OCI-LY7 (cell line): Measurements from ENCODE around the gene OPHN1. TPM values are rescaled to one million over a fixed set of nuclear protein-coding genes. Genes with fewer than 3 reads are reported as not detected.

Source experiments
- BruUV-seq: library from RNA; stranded (reverse); fragments of 400-500 nt; replicated peaks from 2 replicates; lab custom pipeline; 2021; lab: Mats Ljungman, UMichigan
- CTCF ChIA-PET: fragments of 300-600 bp; sonication (Branson Sonifier 250); formaldehyde crosslinking; loops from one replicate; lab custom pipeline; 2022; ENCODE audit warnings: antibody characterized with exemption; ENCODE audit not compliant: unreplicated experiment; lab: Charles Lee
- POLR2A ChIA-PET: fragments of 300-600 bp; sonication (Branson Sonifier 250); formaldehyde crosslinking; loops from one replicate; lab custom pipeline; 2022; ENCODE audit warnings: antibody characterized with exemption; lab: Charles Lee
- DNase-seq: peaks from one replicate; pipeline ENCODE4 v3.0.0-alpha.2; 2015; ENCODE audit warnings: low spot score
- H2AFZ ChIP-seq: fragments of 200-600 bp; sonication (generic), shearing (Covaris generic); 2 replicates; pipeline ENCODE4 v1.6.1; 2014; ENCODE audit warnings: mild to moderate bottlenecking, antibody characterized with exemption, low read length, moderate library complexity
- H3K27ac ChIP-seq: fragments of 200-600 bp; sonication (generic); 2 replicates; pipeline ENCODE4 v1.5.1; 2014; ENCODE audit warnings: mixed run types, low read depth, mild to moderate bottlenecking, moderate library complexity, low read length, inconsistent platforms; ENCODE audit not compliant: poor library complexity, severe bottlenecking
- H3K36me3 ChIP-seq: fragments of 200-600 bp; sonication (generic); 2 replicates; pipeline ENCODE4 v1.6.1; 2014; ENCODE audit warnings: mild to moderate bottlenecking, antibody characterized with exemption, low read length, moderate library complexity, mixed read lengths; ENCODE audit not compliant: insufficient read depth
- H3K4me1 ChIP-seq: fragments of 200-600 bp; sonication (generic); 2 replicates; pipeline ENCODE4 v1.5.1; 2014; ENCODE audit warnings: mild to moderate bottlenecking, low read length; ENCODE audit not compliant: insufficient read depth, poor library complexity, severe bottlenecking
- H3K4me2 ChIP-seq: fragments of 200-600 bp; sonication (generic); 2 replicates; pipeline ENCODE4 v1.6.1; 2014; ENCODE audit warnings: mild to moderate bottlenecking, low read length
- H3K4me3 ChIP-seq: fragments of 200-600 bp; sonication (generic); 2 replicates; pipeline ENCODE4 v1.5.1; 2014; ENCODE audit warnings: mild to moderate bottlenecking, low read depth, low read length; ENCODE audit not compliant: poor library complexity, severe bottlenecking
- H3K79me2 ChIP-seq: fragments of 200-600 bp; sonication (generic); 2 replicates; pipeline ENCODE4 v1.6.1; 2016; ENCODE audit warnings: low read depth, mild to moderate bottlenecking, low read length, moderate library complexity, mixed read lengths; ENCODE audit not compliant: insufficient read depth
- H3K9me2 ChIP-seq: fragments of 200-600 bp; sonication (generic); 2 replicates; pipeline ENCODE4 v1.6.1; 2016; ENCODE audit warnings: mild to moderate bottlenecking, low read length, mixed read lengths; ENCODE audit not compliant: insufficient read depth
- H3K9me3 ChIP-seq: fragments of 200-600 bp; sonication (generic); 2 replicates; pipeline ENCODE4 v1.6.1; 2014; ENCODE audit warnings: mild to moderate bottlenecking, mixed run types, low read length, mixed read lengths
- H4K20me1 ChIP-seq: fragments of 200-600 bp; sonication (generic); 2 replicates; pipeline ENCODE4 v1.6.1; 2014; ENCODE audit warnings: mild to moderate bottlenecking, antibody characterized with exemption, low read length, moderate library complexity, mixed read lengths; ENCODE audit not compliant: insufficient read depth
- EZH2phosphoT487 ChIP-seq: fragments of 200-600 bp; sonication (generic); IDR thresholded peaks from 2 replicates; pipeline ENCODE4 v1.6.1; 2018; ENCODE audit warnings: low read depth, borderline replicate concordance, mild to moderate bottlenecking, mixed run types, antibody characterized with exemption, low read length, moderate library complexity, mixed read lengths
- intact Hi-C: fragments of 100-400 bp; cut with micrococcal nuclease; formaldehyde crosslinking; loops from one replicate; pipeline ENCODE4 v1.10.0; 2022; ENCODE audit not compliant: unreplicated experiment
- total RNA-seq, 2 experiments: library from RNA; depleted of rRNA in 1 of 2; stranded (reverse); fragments of >200 nt in 1 of 2; shearing (Covaris generic) in 1 of 2; gene quantifications; 2 replicates each; pipeline ENCODE4 v1.2.3, GENCODE V29; 2014 to 2022
- TF ChIP-seq, protein P1 (sequence below): fragments of 200-600 bp; sonication (generic); conservative IDR thresholded peaks from 2 replicates; pipeline ENCODE4 v1.5.1; 2014; ENCODE audit warnings: mild to moderate bottlenecking, antibody characterized with exemption, low read length, moderate library complexity, mixed read lengths

The OPHN1 gene
- total RNA-seq, 2 experiments from 2014 or later = not detected

GRCh38 chrX:68203211-68203610 lies 230.1 kb downstream of the OPHN1 start:
- Histone ChIP-seq H3K9me2 (no peaks in the 10 kb centered on the region), H4K20me1 (no peaks in the 10 kb centered on the region), H3K4me3 (no peak overlapping the region), H3K79me2 (no peaks in the 10 kb centered on the region), H3K4me1 (no peaks in the 10 kb centered on the region), H3K4me2 (no peak overlapping the region), H3K36me3 (no peaks in the 10 kb centered on the region), H2AFZ (no peak overlapping the region), H3K9me3 (no peaks in the 10 kb centered on the region), H3K27ac (no peak overlapping the region)
- BruUV-seq = no TSS peak
- ChIA-PET CTCF (no interaction called here), POLR2A (no interaction called here)
- no peak for DNase-seq
- intact Hi-C loops = no loop called here
- TF ChIP-seq, protein P1, sequence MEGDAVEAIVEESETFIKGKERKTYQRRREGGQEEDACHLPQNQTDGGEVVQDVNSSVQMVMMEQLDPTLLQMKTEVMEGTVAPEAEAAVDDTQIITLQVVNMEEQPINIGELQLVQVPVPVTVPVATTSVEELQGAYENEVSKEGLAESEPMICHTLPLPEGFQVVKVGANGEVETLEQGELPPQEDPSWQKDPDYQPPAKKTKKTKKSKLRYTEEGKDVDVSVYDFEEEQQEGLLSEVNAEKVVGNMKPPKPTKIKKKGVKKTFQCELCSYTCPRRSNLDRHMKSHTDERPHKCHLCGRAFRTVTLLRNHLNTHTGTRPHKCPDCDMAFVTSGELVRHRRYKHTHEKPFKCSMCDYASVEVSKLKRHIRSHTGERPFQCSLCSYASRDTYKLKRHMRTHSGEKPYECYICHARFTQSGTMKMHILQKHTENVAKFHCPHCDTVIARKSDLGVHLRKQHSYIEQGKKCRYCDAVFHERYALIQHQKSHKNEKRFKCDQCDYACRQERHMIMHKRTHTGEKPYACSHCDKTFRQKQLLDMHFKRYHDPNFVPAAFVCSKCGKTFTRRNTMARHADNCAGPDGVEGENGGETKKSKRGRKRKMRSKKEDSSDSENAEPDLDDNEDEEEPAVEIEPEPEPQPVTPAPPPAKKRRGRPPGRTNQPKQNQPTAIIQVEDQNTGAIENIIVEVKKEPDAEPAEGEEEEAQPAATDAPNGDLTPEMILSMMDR = no peak
- TF ChIP-seq EZH2phosphoT487 = no peak

- BruUV-seq = no TSS peak
- intact Hi-C loops = loop anchor here (5.0 kb wide), 2 partner anchors 263 to 503 kb away; no protein-coding TSS in a partner anchor
Measured at GRCh38 chrX:68199062-68199848, 234.0 kb downstream of the OPHN1 start.

More at GRCh38 chrX:68199062-68199848, 234.0 kb downstream of the OPHN1 start:
- no peak overlapping the region for H3K4me3 ChIP-seq
- CTCF ChIA-PET = no interaction called here
- H3K36me3 ChIP-seq = no peaks in the 10 kb centered on the region
- DNase-seq = no peak
- no peak overlapping the region for H3K27ac ChIP-seq
- POLR2A ChIA-PET = no interaction called here
- H2AFZ ChIP-seq = no peak overlapping the region
- no peak for TF ChIP-seq EZH2phosphoT487
- TF ChIP-seq, protein P1 = no peak
- H3K79me2 ChIP-seq = no peaks in the 10 kb centered on the region
- no peak overlapping the region for H3K4me2 ChIP-seq
- no peaks in the 10 kb centered on the region for H3K9me3 ChIP-seq
- H3K4me1 ChIP-seq = no peaks in the 10 kb centered on the region
- no peaks in the 10 kb centered on the region for H4K20me1 ChIP-seq
- no peaks in the 10 kb centered on the region for H3K9me2 ChIP-seq
